HEK293 (cell line): Measurements from ENCODE around the gene ABCC3.

Source experiments
- CTCF ChIA-PET: fragments of 350-600 bp; formaldehyde crosslinking; extraction: SDS; loops from one replicate; lab custom pipeline; 2021; ENCODE audit warnings: antibody characterized with exemption; lab: Yijun Ruan, JAX
- POLR2A ChIA-PET: fragments of 300-600 bp; formaldehyde crosslinking; extraction: SDS; loops from one replicate; lab custom pipeline; 2020; ENCODE audit warnings: antibody characterized with exemption, inconsistent platforms; lab: Yijun Ruan, JAX
- H3K27ac ChIP-seq: fragments of 200-500 bp; sonication (Bioruptor generic); 2 replicates; pipeline ENCODE4 v1.5.1; 2014; ENCODE audit warnings: low read depth, low read length, control low read depth, inconsistent platforms; ENCODE audit errors: extremely low read depth
- H3K36me3 ChIP-seq, 2 experiments: fragments of 200-500 bp in 1 of 2; sonication (Bioruptor generic) in 1 of 2; 1 replicate in 1 of 2; 2 replicates in 1 of 2; pipeline ENCODE4 v1.5.1; 2014 to 2017; ENCODE audit warnings: inconsistent platforms in 2 of 2, low read length in 2 of 2; ENCODE audit not compliant: control insufficient read depth in 2 of 2, insufficient read depth in 1 of 2
- H3K4me1 ChIP-seq: fragments of 200-500 bp; sonication (Bioruptor generic); 2 replicates; pipeline ENCODE4 v1.5.1; 2014; ENCODE audit warnings: mild to moderate bottlenecking, low read length, inconsistent platforms; ENCODE audit not compliant: control insufficient read depth, insufficient read depth
- H3K4me3 ChIP-seq: 2 replicates; pipeline ENCODE4 v1.5.1; 2011; ENCODE audit warnings: low read depth, mild to moderate bottlenecking, control low read depth, low read length, moderate library complexity
- H3K9me3 ChIP-seq: fragments of 200-500 bp; sonication (Bioruptor generic); 2 replicates; pipeline ENCODE4 v1.5.1; 2014; ENCODE audit warnings: low read depth, low read length, inconsistent platforms; ENCODE audit not compliant: control insufficient read depth, insufficient read depth
- AEBP2 ChIP-seq: fragments of 450-650 bp; formaldehyde crosslinking; IDR thresholded peaks from 2 replicates; pipeline ENCODE4 v1.5.1; 2016; ENCODE audit warnings: missing biosample characterization, missing genetic modification characterization, borderline replicate concordance
- BCL11B ChIP-seq: fragments of 450-650 bp; formaldehyde crosslinking; IDR thresholded peaks from 2 replicates; pipeline ENCODE4 v1.5.1; 2016; ENCODE audit warnings: low read depth, missing biosample characterization, missing genetic modification characterization
- KLF8 ChIP-seq: fragments of 450-650 bp; formaldehyde crosslinking; IDR thresholded peaks from 2 replicates; pipeline ENCODE4 v1.5.1; 2016; ENCODE audit warnings: missing biosample characterization, missing genetic modification characterization
- PBX3 ChIP-seq: sonication (generic); formaldehyde crosslinking; IDR thresholded peaks from 2 replicates; pipeline ENCODE4 v1.8.1; 2022; ENCODE audit warnings: mild to moderate bottlenecking, moderate library complexity, missing genetic modification reagents
- ZBTB1 ChIP-seq: fragments of 450-650 bp; formaldehyde crosslinking; IDR thresholded peaks from 2 replicates; pipeline ENCODE4 v1.5.1; 2016; ENCODE audit warnings: missing biosample characterization, missing genetic modification characterization
- ZBTB17 ChIP-seq: fragments of 450-650 bp; formaldehyde crosslinking; IDR thresholded peaks from 2 replicates; pipeline ENCODE4 v1.5.1; 2016; ENCODE audit warnings: missing biosample characterization, missing genetic modification characterization
- ZBTB44 ChIP-seq: fragments of 450-650 bp; IDR thresholded peaks from 2 replicates; pipeline ENCODE4 v1.5.1; 2018; ENCODE audit warnings: missing biosample characterization, mild to moderate bottlenecking, missing genetic modification characterization
- ZBTB48 ChIP-seq: fragments of 450-650 bp; formaldehyde crosslinking; IDR thresholded peaks from 2 replicates; pipeline ENCODE4 v1.5.1; 2016; ENCODE audit warnings: missing biosample characterization, missing genetic modification characterization
- ZNF10 ChIP-seq: fragments of 450-650 bp; formaldehyde crosslinking; IDR thresholded peaks from 2 replicates; pipeline ENCODE4 v1.5.1; 2017; ENCODE audit warnings: missing biosample characterization, missing genetic modification characterization
- ZNF121 ChIP-seq: fragments of 450-650 bp; formaldehyde crosslinking; IDR thresholded peaks from 2 replicates; pipeline ENCODE4 v1.5.1; 2016; ENCODE audit warnings: missing biosample characterization, missing genetic modification characterization
- ZNF19 ChIP-seq: fragments of 450-650 bp; formaldehyde crosslinking; IDR thresholded peaks from 2 replicates; pipeline ENCODE4; 2016; ENCODE audit warnings: missing biosample characterization, missing genetic modification characterization, low read depth
- ZNF311 ChIP-seq: fragments of 450-650 bp; formaldehyde crosslinking; IDR thresholded peaks from 2 replicates; pipeline ENCODE4 v1.5.1; 2017; ENCODE audit warnings: missing biosample characterization, missing genetic modification characterization, borderline replicate concordance
- ZNF354C ChIP-seq: fragments of 450-650 bp; formaldehyde crosslinking; IDR thresholded peaks from 2 replicates; pipeline ENCODE4 v1.5.1; 2016; ENCODE audit warnings: missing biosample characterization, missing genetic modification characterization, low read depth, borderline replicate concordance
- ZNF449 ChIP-seq: fragments of 450-650 bp; formaldehyde crosslinking; IDR thresholded peaks from 2 replicates; pipeline ENCODE4 v1.5.1; 2017; ENCODE audit warnings: missing biosample characterization, mild to moderate bottlenecking, missing genetic modification characterization, moderate library complexity
- ZNF518A ChIP-seq: fragments of 450-650 bp; formaldehyde crosslinking; conservative IDR thresholded peaks from 2 replicates; pipeline ENCODE4 v1.5.1; 2016; ENCODE audit warnings: low read depth, missing biosample characterization, missing genetic modification characterization
- ZNF529 ChIP-seq: fragments of 450-650 bp; formaldehyde crosslinking; IDR thresholded peaks from 2 replicates; pipeline ENCODE4 v1.5.1; 2017; ENCODE audit warnings: missing genetic modification characterization, missing biosample characterization; ENCODE audit not compliant: insufficient replicate concordance
- ZNF596 ChIP-seq: fragments of 450-650 bp; IDR thresholded peaks from 2 replicates; pipeline ENCODE4 v1.5.0; 2018; ENCODE audit warnings: missing biosample characterization, mild to moderate bottlenecking, missing genetic modification characterization, moderate library complexity
- ZNF645 ChIP-seq: fragments of 450-650 bp; formaldehyde crosslinking; IDR thresholded peaks from 2 replicates; pipeline ENCODE4; 2016; ENCODE audit warnings: missing biosample characterization, missing genetic modification characterization
- ZNF664 ChIP-seq: fragments of 450-650 bp; formaldehyde crosslinking; IDR thresholded peaks from 2 replicates; pipeline ENCODE4 v1.5.1; 2016; ENCODE audit warnings: missing biosample characterization, missing genetic modification characterization
- ZNF843 ChIP-seq: fragments of 450-650 bp; formaldehyde crosslinking; IDR thresholded peaks from 2 replicates; pipeline ENCODE4 v1.5.1; 2016; ENCODE audit warnings: missing biosample characterization, missing genetic modification characterization
- ZSCAN16 ChIP-seq: fragments of 450-650 bp; formaldehyde crosslinking; IDR thresholded peaks from 2 replicates; pipeline ENCODE4 v1.5.1; 2016; ENCODE audit warnings: missing biosample characterization, missing genetic modification characterization

The ABCC3 gene

GRCh38 chr17:50710650-50711049, 76.0 kb downstream of the ABCC3 start:
- Histone ChIP-seq H3K4me3 (no peak overlapping the region), H3K27ac (no peak overlapping the region), H3K4me1 (peaks cover 9% of the 10 kb centered on the region), H3K36me3 (peaks cover 2 to 3% of the 10 kb centered on the region in 2 experiments; a peak in 2 of 3 replicates), H3K9me3 (no peaks in the 10 kb centered on the region)
- TF ChIP-seq ZNF311 (no peak), ZNF529 (no peak), ZNF19 (tag by site-specific recombination) (no peak), AEBP2 (tag by site-specific recombination) (no peak), KLF8 (no peak), ZBTB44 (tag by site-specific recombination) (no peak), ZNF449 (tag by site-specific recombination) (no peak), PBX3 (CRISPR knock-in tag) (no peak), ZBTB17 (no peak), ZNF10 (tag by site-specific recombination) (no peak)
- ChIA-PET POLR2A (no interaction called here), CTCF (no interaction called here)

- H3K4me3 ChIP-seq = no peak overlapping the region
- H3K9me3 ChIP-seq = no peaks in the 10 kb centered on the region
- TF ChIP-seq ZNF121 (no peak), ZSCAN16 (tag by site-specific recombination) (no peak), ZNF664 (tag by site-specific recombination) (no peak), ZNF843 (tag by site-specific recombination) (no peak)
- no peaks in the 10 kb centered on the region for H3K36me3 ChIP-seq
- no peak overlapping the region for H3K27ac ChIP-seq
- CTCF ChIA-PET = no interaction called here
- peaks cover 9% of the 10 kb centered on the region for H3K4me1 ChIP-seq
- POLR2A ChIA-PET = no interaction called here
Observed at GRCh38 chr17:50712641-50713040, 78.0 kb downstream of the ABCC3 start.

GRCh38 chr17:50715471-50715870, 80.8 kb downstream of the ABCC3 start:
- Histone ChIP-seq H3K27ac (no peak overlapping the region), H3K36me3 (no peaks in the 10 kb centered on the region), H3K9me3 (no peaks in the 10 kb centered on the region), H3K4me1 (no peaks in the 10 kb centered on the region), H3K4me3 (no peak overlapping the region)
- ChIA-PET CTCF (no interaction called here), POLR2A (interaction anchor here (0.7 kb wide), 1 partner anchor 174 kb away, joined by 3 read pairs; no protein-coding TSS in a partner anchor)
- TF ChIP-seq ZNF596 (tag by site-specific recombination) = no peak
- no peak for TF ChIP-seq ZNF354C
- no peak for TF ChIP-seq ZBTB1 (tag by site-specific recombination)
- no peak for TF ChIP-seq ZNF518A (tag by site-specific recombination)
- no peak for TF ChIP-seq ZNF645 (tag by site-specific recombination)
- TF ChIP-seq ZBTB48 (tag by site-specific recombination) = no peak
- no peak for TF ChIP-seq BCL11B (tag by site-specific recombination)
